ENCODE data around the gene TUBB1.

The TUBB1 gene

DNA sequence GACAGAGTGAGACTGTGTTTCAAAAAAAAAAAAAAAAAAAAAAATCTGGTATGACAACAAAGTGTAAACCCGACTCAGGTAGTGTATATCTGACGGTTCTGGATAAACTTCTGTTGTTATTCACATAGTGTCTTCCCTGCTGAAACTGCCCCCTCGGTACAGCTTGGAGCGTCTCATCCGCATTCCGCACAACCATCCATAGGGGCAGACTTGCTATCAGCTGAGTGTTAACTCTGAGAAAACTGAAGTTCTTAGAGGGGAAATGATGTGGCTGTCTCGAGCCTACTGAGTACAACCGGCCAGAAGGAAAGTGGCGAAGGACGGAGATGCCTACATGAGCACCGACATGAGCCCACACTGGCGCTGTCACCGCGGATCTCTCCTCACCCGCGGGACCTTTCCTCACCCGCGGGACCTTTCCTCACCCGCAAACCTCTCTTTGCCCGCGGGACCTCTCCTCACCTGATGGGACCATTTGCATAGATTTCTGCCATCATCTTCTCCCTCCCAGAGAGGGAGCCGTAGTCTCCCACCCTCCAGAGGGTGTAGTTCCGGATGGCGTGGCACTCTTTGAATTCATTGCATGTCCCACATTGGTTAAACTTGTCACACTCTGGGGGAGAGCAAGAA, 22.0 kb upstream of the TUBB1 start:
- Histone ChIP-seq H3K36me3 (ENCODE audit: control insufficient read depth, insufficient read depth, low read length) (peaks cover 53% of the 10 kb centered on the region), H3K4me3 (replicated peaks; ENCODE audit: low read depth, low read length) (no peak overlapping the region), H3K27me3 (replicated peaks; ENCODE audit: control insufficient read depth, insufficient read depth, low read length) (no peaks in the 10 kb centered on the region)
- no peak for DNase-seq (ENCODE audit: extremely low read depth, insufficient read length)
- TF ChIP-seq, protein P1, sequence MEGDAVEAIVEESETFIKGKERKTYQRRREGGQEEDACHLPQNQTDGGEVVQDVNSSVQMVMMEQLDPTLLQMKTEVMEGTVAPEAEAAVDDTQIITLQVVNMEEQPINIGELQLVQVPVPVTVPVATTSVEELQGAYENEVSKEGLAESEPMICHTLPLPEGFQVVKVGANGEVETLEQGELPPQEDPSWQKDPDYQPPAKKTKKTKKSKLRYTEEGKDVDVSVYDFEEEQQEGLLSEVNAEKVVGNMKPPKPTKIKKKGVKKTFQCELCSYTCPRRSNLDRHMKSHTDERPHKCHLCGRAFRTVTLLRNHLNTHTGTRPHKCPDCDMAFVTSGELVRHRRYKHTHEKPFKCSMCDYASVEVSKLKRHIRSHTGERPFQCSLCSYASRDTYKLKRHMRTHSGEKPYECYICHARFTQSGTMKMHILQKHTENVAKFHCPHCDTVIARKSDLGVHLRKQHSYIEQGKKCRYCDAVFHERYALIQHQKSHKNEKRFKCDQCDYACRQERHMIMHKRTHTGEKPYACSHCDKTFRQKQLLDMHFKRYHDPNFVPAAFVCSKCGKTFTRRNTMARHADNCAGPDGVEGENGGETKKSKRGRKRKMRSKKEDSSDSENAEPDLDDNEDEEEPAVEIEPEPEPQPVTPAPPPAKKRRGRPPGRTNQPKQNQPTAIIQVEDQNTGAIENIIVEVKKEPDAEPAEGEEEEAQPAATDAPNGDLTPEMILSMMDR (IDR thresholded peaks at IDR 0.05; ENCODE audit: insufficient read depth, low read length, poor library complexity, severe bottlenecking) = no peak

GRCh38 chr20:58998656-58999055, 20.6 kb upstream of the TUBB1 start:
- no peak overlapping the region for H3K4me3 ChIP-seq (replicated peaks; ENCODE audit: low read depth, low read length)
- DNase-seq (ENCODE audit: extremely low read depth, insufficient read length) = no peak
- H3K27me3 ChIP-seq (replicated peaks; ENCODE audit: control insufficient read depth, insufficient read depth, low read length) = no peaks in the 10 kb centered on the region
- peaks cover 56% of the 10 kb centered on the region for H3K36me3 ChIP-seq (ENCODE audit: control insufficient read depth, insufficient read depth, low read length)
- TF ChIP-seq, protein P1 (IDR thresholded peaks at IDR 0.05; ENCODE audit: insufficient read depth, low read length, poor library complexity, severe bottlenecking) = no peak

GRCh38 chr20:59000326-59000725, 18.9 kb upstream of the TUBB1 start:
- peaks cover 51% of the 10 kb centered on the region for H3K36me3 ChIP-seq (ENCODE audit: control insufficient read depth, insufficient read depth, low read length)
- DNase-seq (ENCODE audit: extremely low read depth, insufficient read length) = no peak
- TF ChIP-seq, protein P1 (IDR thresholded peaks at IDR 0.05; ENCODE audit: insufficient read depth, low read length, poor library complexity, severe bottlenecking) = no peak
- H3K27me3 ChIP-seq (replicated peaks; ENCODE audit: control insufficient read depth, insufficient read depth, low read length) = no peaks in the 10 kb centered on the region
- H3K4me3 ChIP-seq (replicated peaks; ENCODE audit: low read depth, low read length) = no peak overlapping the region

DNA sequence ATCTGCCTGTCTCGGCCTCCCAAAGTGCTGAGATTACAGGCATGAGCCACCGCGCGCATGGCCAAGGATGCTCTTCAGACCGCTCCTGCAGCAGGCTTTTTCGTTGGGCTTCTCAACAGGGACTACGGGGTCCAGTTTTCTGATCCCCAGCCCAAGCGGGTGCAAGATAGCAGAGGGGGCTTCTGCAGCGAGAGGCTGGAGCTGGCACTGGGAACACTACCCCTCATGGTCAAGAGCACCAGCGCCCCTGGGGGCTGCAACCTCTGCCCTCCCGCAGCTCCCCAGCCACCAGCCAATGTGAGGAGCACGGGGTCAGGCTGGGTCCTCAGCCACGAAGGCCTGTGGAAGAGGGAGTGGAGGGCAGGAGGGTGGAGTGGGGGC, 18.2 kb upstream of the TUBB1 start:
- Histone ChIP-seq H3K27me3 (replicated peaks; ENCODE audit: control insufficient read depth, insufficient read depth, low read length) (no peaks in the 10 kb centered on the region), H3K36me3 (ENCODE audit: control insufficient read depth, insufficient read depth, low read length) (peaks cover 49% of the 10 kb centered on the region), H3K4me3 (replicated peaks; ENCODE audit: low read depth, low read length) (no peak overlapping the region)
- TF ChIP-seq, protein P1 (IDR thresholded peaks at IDR 0.05; ENCODE audit: insufficient read depth, low read length, poor library complexity, severe bottlenecking) = no peak
- no peak for DNase-seq (ENCODE audit: extremely low read depth, insufficient read length)

DNA sequence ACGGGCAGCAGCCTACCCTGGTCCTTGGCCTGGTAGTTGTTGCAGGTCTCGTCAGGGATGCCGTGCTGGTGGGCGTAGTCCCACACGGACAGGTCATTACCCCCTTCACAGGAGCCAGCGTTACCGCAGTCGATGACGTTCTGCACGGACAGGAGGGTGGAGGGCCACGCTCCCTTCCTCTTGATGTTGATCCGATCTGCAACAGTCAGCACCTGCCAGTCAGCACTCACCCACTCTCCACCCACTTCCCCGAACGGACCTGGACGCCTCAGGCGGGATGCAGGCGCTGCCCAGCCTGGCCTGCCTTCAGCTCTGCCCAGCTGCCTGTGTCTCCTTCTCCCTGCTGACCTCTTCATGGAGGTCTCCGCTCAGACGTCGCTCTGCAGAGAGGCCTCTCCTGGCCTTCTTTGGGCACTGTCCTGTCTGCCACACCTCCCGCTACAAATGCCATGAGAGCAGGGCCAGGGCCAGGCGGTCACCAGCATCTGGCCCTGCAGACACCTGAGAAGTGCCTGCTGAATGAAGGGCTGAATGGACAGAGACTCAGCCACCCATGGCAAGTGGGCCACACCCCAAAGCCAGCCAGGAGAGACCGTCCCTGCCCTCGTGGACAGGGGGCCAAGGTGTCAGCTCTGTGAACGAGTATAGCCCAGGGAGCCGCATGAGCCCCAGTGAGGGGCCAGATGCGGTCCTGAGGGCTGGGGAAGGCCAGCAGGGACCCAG, 17.6 kb upstream of the TUBB1 start:
- Histone ChIP-seq H3K4me3 (replicated peaks; ENCODE audit: low read depth, low read length) (no peak overlapping the region), H3K27me3 (replicated peaks; ENCODE audit: control insufficient read depth, insufficient read depth, low read length) (no peaks in the 10 kb centered on the region), H3K36me3 (ENCODE audit: control insufficient read depth, insufficient read depth, low read length) (peaks cover 47% of the 10 kb centered on the region)
- TF ChIP-seq, protein P1 (IDR thresholded peaks at IDR 0.05; ENCODE audit: insufficient read depth, low read length, poor library complexity, severe bottlenecking) = no peak
- no peak for DNase-seq (ENCODE audit: extremely low read depth, insufficient read length)

Data from GM06990 (cell line).